K562 (cell line): ENCODE data around the gene DPH2. TPM values are rescaled to one million over a fixed set of nuclear protein-coding genes. Genes with fewer than 3 reads are reported as not detected.

Experiments used
- ARID2 ChIP-seq: fragments of 450-650 bp; IDR thresholded peaks from 2 replicates; pipeline ENCODE4 v1.6.1; 2017; ENCODE audit warnings: antibody characterized with exemption, mild to moderate bottlenecking
- BRCA1 ChIP-seq, 2 experiments: fragments of 450-650 bp in 1 of 2; sonication (generic) in 1 of 2; formaldehyde crosslinking in 1 of 2; IDR thresholded peaks; 2 replicates each; pipeline versions ENCODE4 v1.5.0 to v1.6.1; 2017 to 2020; ENCODE audit warnings: mild to moderate bottlenecking in 1 of 2, missing genetic modification reagents in 1 of 2
- ETV1 ChIP-seq: fragments of 450-650 bp; conservative IDR thresholded peaks from 2 replicates; pipeline ENCODE4 v1.6.1; 2016; ENCODE audit warnings: missing genetic modification characterization, control low read depth, low read depth, missing compliant biosample characterization
- EWSR1 ChIP-seq: fragments of 450-650 bp; IDR thresholded peaks from 2 replicates; pipeline ENCODE4 v1.6.1; 2018; ENCODE audit warnings: borderline replicate concordance, mild to moderate bottlenecking, low read depth, moderate library complexity; ENCODE audit not compliant: partially characterized antibody
- GABPB1 ChIP-seq: sonication (generic); formaldehyde crosslinking; IDR thresholded peaks from 2 replicates; pipeline ENCODE4 v1.8.0; 2022; ENCODE audit warnings: mild to moderate bottlenecking, missing genetic modification reagents
- GTF2A2 ChIP-seq: IDR thresholded peaks from 2 replicates; pipeline ENCODE4 v1.6.1; 2016; ENCODE audit warnings: mild to moderate bottlenecking, missing genetic modification characterization, missing compliant biosample characterization
- GTF2F1 ChIP-seq: IDR thresholded peaks from 2 replicates; pipeline ENCODE4 v1.6.1; 2011; ENCODE audit warnings: low read depth, low read length, improper control_type of control experiment
- HDAC8 ChIP-seq: fragments of 450-650 bp; IDR thresholded peaks from 2 replicates; pipeline ENCODE4 v1.6.1; 2016; ENCODE audit warnings: mild to moderate bottlenecking, missing genetic modification characterization, moderate library complexity, missing compliant biosample characterization
- HMBOX1 ChIP-seq: sonication (generic); IDR thresholded peaks from 2 replicates; pipeline ENCODE4 v1.6.1; 2016
- HMG20A ChIP-seq: fragments of 450-650 bp; formaldehyde crosslinking; conservative IDR thresholded peaks from 2 replicates; pipeline ENCODE4 v1.4.0; 2020; ENCODE audit warnings: mild to moderate bottlenecking, mixed read lengths
- HOMEZ ChIP-seq: fragments of 250-450 bp; sonication (Bioruptor Pico); IDR thresholded peaks from 2 replicates; pipeline ENCODE4 v1.4.0; 2020; ENCODE audit warnings: mild to moderate bottlenecking, moderate library complexity
- KDM1A ChIP-seq, 2 experiments: fragments of 450-650 bp; IDR thresholded peaks; 2 replicates each; pipeline ENCODE4 v1.6.1; 2016; ENCODE audit warnings: mild to moderate bottlenecking in 2 of 2
- MCM5 ChIP-seq: fragments of 450-650 bp; IDR thresholded peaks from 2 replicates; pipeline ENCODE4 v1.6.1; 2016; ENCODE audit warnings: low read depth
- MLLT1 ChIP-seq, 2 experiments: fragments of 450-650 bp; IDR thresholded peaks; 2 replicates each; pipeline ENCODE4 v1.6.1; 2016
- NR2C1 ChIP-seq, 2 experiments: fragments of 450-650 bp; IDR thresholded peaks; 2 replicates each; pipeline ENCODE4 v1.6.1; 2017; ENCODE audit warnings: mild to moderate bottlenecking in 2 of 2, antibody characterized with exemption in 1 of 2, inconsistent platforms in 1 of 2, missing compliant biosample characterization in 1 of 2, missing genetic modification characterization in 1 of 2
- PCBP1 ChIP-seq: fragments of 200-400 bp; formaldehyde crosslinking; IDR thresholded peaks from 2 replicates; pipeline ENCODE4 v1.6.1; 2018; ENCODE audit warnings: mild to moderate bottlenecking, low read depth, low read length; ENCODE audit not compliant: poor library complexity, severe bottlenecking
- PML ChIP-seq: IDR thresholded peaks from 2 replicates; pipeline ENCODE4 v1.6.1; 2012; ENCODE audit warnings: low read length, inconsistent platforms
- POLR3A ChIP-seq: IDR thresholded peaks from 2 replicates; pipeline ENCODE4 v1.6.1; 2011; ENCODE audit warnings: borderline replicate concordance, mild to moderate bottlenecking, moderate library complexity; ENCODE audit not compliant: insufficient read length, insufficient read depth; ENCODE audit errors: extremely low read depth
- POLR3G ChIP-seq: IDR thresholded peaks from 2 replicates; pipeline ENCODE4 v1.6.1; 2011; ENCODE audit not compliant: insufficient read length, insufficient replicate concordance; ENCODE audit errors: extremely low read depth
- SIN3B ChIP-seq: fragments of 450-650 bp; IDR thresholded peaks from 2 replicates; pipeline ENCODE4 v1.6.1; 2017; ENCODE audit warnings: low read depth, mild to moderate bottlenecking, moderate library complexity
- YBX1 ChIP-seq: fragments of 450-650 bp; IDR thresholded peaks from 2 replicates; pipeline ENCODE4 v1.7.1; 2016; ENCODE audit warnings: mild to moderate bottlenecking
- ZFPM2 ChIP-seq: fragments of 250-450 bp; sonication (Bioruptor Pico); IDR thresholded peaks from 2 replicates; pipeline ENCODE4 v1.5.1; 2022; ENCODE audit warnings: mild to moderate bottlenecking
- ZNF507 ChIP-seq: conservative IDR thresholded peaks from 2 replicates; pipeline ENCODE4 v1.6.1; 2017; ENCODE audit warnings: missing genetic modification characterization, missing compliant biosample characterization
- ZNF589 ChIP-seq: fragments of 200-800 bp; sonication (Bioruptor generic); IDR thresholded peaks from 2 replicates; pipeline ENCODE4 v1.6.1; 2016; ENCODE audit warnings: low read depth, missing genetic modification characterization, missing compliant biosample characterization
- ZNF75A ChIP-seq: fragments of 450-650 bp; formaldehyde crosslinking; IDR thresholded peaks from 2 replicates; pipeline ENCODE4 v1.4.0; 2020; ENCODE audit warnings: mild to moderate bottlenecking
- polyA plus RNA-seq, 8 experiments: library from polyadenylated mRNA; depleted of rRNA in 4 of 8; stranded (reverse) in 5 of 8; unstranded in 3 of 8; fragments of >200 nt; fragmentation: Nextera tagmentation in 2 of 8; fragmentation: Illumina TruSeq in 1 of 8; extraction: Ambion mirVana in 2 of 8; extraction: Trizol in 1 of 8; gene quantifications; 2 replicates each; pipeline versions ENCODE4 v1.2.1 to v1.2.3, GENCODE V29; 2011 to 2014; ENCODE audit warnings: inconsistent platforms in 1 of 8, missing spikeins in 1 of 8
- total RNA-seq, 7 experiments: library from RNA; depleted of rRNA in 6 of 7; stranded (reverse); fragments of >200 nt in 6 of 7; fragmentation: Illumina TruSeq in 2 of 7; extraction: Trizol in 2 of 7; gene quantifications; 2 replicates each; pipeline versions ENCODE4 v1.2.1 to v1.2.3, GENCODE V29; 2011 to 2021; ENCODE audit warnings: low replicate concordance in 1 of 7

The DPH2 gene
- total and polyA plus RNA-seq, 9 of the 15 experiments (the other 6 are each of a cell fraction or from before 2014, with no cell fraction given) = 17.9 to 94.1 (median 68.1) TPM

- peak in 1 of 2 experiments; percentile 54; a peak in 1 of 4 replicates for TF ChIP-seq MLLT1 (IDR thresholded peaks at IDR 0.05)
- TF ChIP-seq PML = peak; percentile 57
- no peak for TF ChIP-seq HMBOX1
- peak; percentile 89 for TF ChIP-seq PCBP1
- TF ChIP-seq ZFPM2 (CRISPR knock-in tag) = 0 out of 2 replicates have a peak, but pooled peaks have one; percentile 47
- TF ChIP-seq HDAC8 (tag) = peak; percentile 22; the same call in 1 of the 2 replicates
- no peak for TF ChIP-seq HOMEZ (CRISPR knock-in tag)
- no peak; the same call in 1 of the 2 replicates for TF ChIP-seq ZNF75A (CRISPR knock-in tag)
- TF ChIP-seq MCM5 = no peak
- peak; percentile 64 for TF ChIP-seq ETV1
- TF ChIP-seq GABPB1 (CRISPR knock-in tag) = peak; percentile 95
- no peak for TF ChIP-seq POLR3G
- no peak for TF ChIP-seq HMG20A (CRISPR knock-in tag)
- no peak for TF ChIP-seq KDM1A (IDR thresholded peaks at IDR 0.05)
- peak; percentile 58; the same call in 1 of the 2 replicates for TF ChIP-seq NR2C1 (IDR thresholded peaks at IDR 0.05)
- TF ChIP-seq NR2C1 (tag; IDR thresholded peaks at IDR 0.05) = peak; percentile 84
- peak; percentile 72; the same call in 1 of the 2 replicates for TF ChIP-seq ZNF589 (CRISPR knock-in tag)
- peak; percentile 72; the same call in 1 of the 2 replicates for TF ChIP-seq SIN3B
- no peak for TF ChIP-seq YBX1
- TF ChIP-seq GTF2A2 (tag) = no peak
- no peak for TF ChIP-seq POLR3A
- no peak for TF ChIP-seq EWSR1
- no peak for TF ChIP-seq GTF2F1
- TF ChIP-seq BRCA1 (IDR thresholded peaks at IDR 0.05) = no peak
- TF ChIP-seq BRCA1 (CRISPR knock-in tag; IDR thresholded peaks at IDR 0.05) = no peak
- TF ChIP-seq ARID2 = peak; percentile 65
- no peak for TF ChIP-seq ZNF507 (tag)
Observed at GRCh38 chr1:43946236-43947060, 23.4 kb upstream of the DPH2 start, which contains the start of gene IPO13 (continued).
